ENCODE data around the gene MVD. TPM values are rescaled to one million over a fixed set of nuclear protein-coding genes. Genes with fewer than 3 reads are reported as not detected.

MVD gene
- total RNA-seq, 3 donors from 2014 or later, result 39.0 to 49.2 (median 44.4) TPM

Other genes with a start within 250 kb of the MVD start
- gene ZFPM1, start 209.8 kb downstream of the MVD start, total RNA-seq, result 10 to 100 TPM; 14.2 to 17.3 (median 15.9) TPM
- gene ZC3H18, start 92.7 kb downstream of the MVD start, total RNA-seq, result 100 to 1,000 TPM; 117 to 122 (median 118) TPM
- not detected for gene IL17C, start 24.5 kb downstream of the MVD start, total RNA-seq
- 100 to 1,000 TPM; 110 to 147 (median 117) TPM for gene CYBA, start 12.0 kb downstream of the MVD start, total RNA-seq
- gene SNAI3, start 23.4 kb upstream of the MVD start, total RNA-seq, result 1 to 10 TPM in 2 of 3 donors, under 1 TPM in 1; 0.90 to 1.3 (median 1.2) TPM
- gene RNF166, start 43.3 kb upstream of the MVD start, total RNA-seq, result 10 to 100 TPM; 28.0 to 45.7 (median 30.6) TPM
- gene CTU2, start 43.4 kb upstream of the MVD start, total RNA-seq, result 100 to 1,000 TPM in 2 of 3 donors, 10 to 100 TPM in 1; 96.8 to 129 (median 116) TPM
- 100 to 1,000 TPM; 116 to 171 (median 139) TPM for gene PIEZO1, start 122.1 kb upstream of the MVD start, total RNA-seq
- 10 to 100 TPM; 81.0 to 96.4 (median 87.2) TPM for gene CDT1, start 140.7 kb upstream of the MVD start, total RNA-seq
- gene APRT, start 148.8 kb upstream of the MVD start, total RNA-seq, result 100 to 1,000 TPM; 534 to 566 (median 566) TPM
- 10 to 100 TPM; 20.6 to 24.1 (median 21.1) TPM for gene GALNS, start 193.9 kb upstream of the MVD start, total RNA-seq
- 100 to 1,000 TPM in 1 of 3 donors, 10 to 100 TPM in 2; 78.9 to 105 (median 98.0) TPM for gene TRAPPC2L, start 194.0 kb upstream of the MVD start, total RNA-seq
- gene PABPN1L, start 203.6 kb upstream of the MVD start, total RNA-seq, result not detected

All from activated T-cell treated with anti-CD3 and anti-CD28 coated beads, Interleukin-2, amount 50 U/mL, for 4 hours (primary cell).